Upper lobe of left lung (tissue), 6 donors: ENCODE data around the gene RTN4. TPM values are rescaled to one million over a fixed set of nuclear protein-coding genes. Genes with fewer than 3 reads are reported as not detected.

Experiments
- ATAC-seq, 2 donors: fragments of 200-7000 bp; cut with Tn5 transposase; one replicate each; pipeline ENCODE4 v1.9.1; 2022; ENCODE audit warnings: mild to moderate bottlenecking in 2 of 2, moderate library complexity in 2 of 2; ENCODE audit not compliant: low FRiP score in 2 of 2
- DNase-seq, 2 donors: peaks; one replicate each; pipeline ENCODE4 v3.0.0-alpha.2; 2019 to 2020
- H3K27ac ChIP-seq, 4 donors: fragments of 200-600 bp; sonication (generic); one replicate each; pipeline ENCODE4 v1.5.1; 2016 to 2019
- H3K27me3 ChIP-seq, 4 donors: fragments of 200-600 bp; sonication (generic); one replicate each; pipeline ENCODE4 v1.5.1; 2017 to 2019
- H3K36me3 ChIP-seq, 4 donors: fragments of 200-600 bp; sonication (generic); one replicate each; pipeline ENCODE4 v1.5.1; 2016 to 2019
- H3K4me1 ChIP-seq, 4 donors: fragments of 200-600 bp; sonication (generic); one replicate each; pipeline ENCODE4 v1.5.1; 2018 to 2019
- H3K4me3 ChIP-seq, 4 donors: fragments of 200-600 bp; sonication (generic); one replicate each; pipeline ENCODE4 v1.5.1; 2017 to 2019; ENCODE audit warnings: mild to moderate bottlenecking in 2 of 4, moderate library complexity in 1 of 4
- H3K9me3 ChIP-seq, 4 donors: fragments of 200-600 bp; sonication (generic); one replicate each; pipeline ENCODE4 v1.5.1; 2018 to 2019
- CTCF ChIP-seq, 6 experiments: fragments of 450-650 bp in 4 of 6; fragments of 200-600 bp in 2 of 6; sonication (generic) in 2 of 6; IDR thresholded peaks; one replicate each; pipeline ENCODE4 v1.5.1; 2016 to 2019; ENCODE audit warnings: antibody characterized with exemption in 6 of 6
- EP300 ChIP-seq, 4 donors: sonication (generic); formaldehyde crosslinking; IDR thresholded peaks; one replicate each; pipeline ENCODE4 v1.5.1; 2017; ENCODE audit warnings: antibody characterized with exemption in 4 of 4, control low read depth in 2 of 4
- POLR2A ChIP-seq, 4 donors: fragments of 450-650 bp; IDR thresholded peaks; one replicate each; pipeline ENCODE4 v1.5.1; 2016 to 2017; ENCODE audit warnings: antibody characterized with exemption in 4 of 4, mild to moderate bottlenecking in 2 of 4
- POLR2AphosphoS5 ChIP-seq, 2 donors: sonication (generic); formaldehyde crosslinking; IDR thresholded peaks; one replicate each; pipeline ENCODE4 v1.5.1; 2017; ENCODE audit warnings: antibody characterized with exemption in 2 of 2
- WGBS, 2 donors: methylation state at CpG; one replicate each; pipeline ENCODE4 v1.1.5; 2017 to 2018; 5-methylcytosine and 5-hydroxymethylcytosine counted together
- total RNA-seq, 6 donors: library from RNA; depleted of rRNA in 4 of 6; stranded (reverse); fragments of >200 nt in 4 of 6; gene quantifications; one replicate each; pipeline versions ENCODE4 v1.1.0 to v1.2.1, GENCODE V29; 2016 to 2021
- donor health status: DM: no; HTN: no; CAD: no; lungs with moderate emphysema.
- donor health status: DM: no; HTN: yes; CAD: no; lungs with severe emphysema.

RTN4 gene
- total RNA-seq, 6 donors from 2014 or later: 128 to 345 (median 233) TPM

- ATAC-seq: peak; percentile 66 to 79
- no peaks in the 10 kb centered on the region for H3K27me3 ChIP-seq
- H3K36me3 ChIP-seq: no peaks in the 10 kb centered on the region
- no peaks in the 10 kb centered on the region for H3K9me3 ChIP-seq
- WGBS, 2 donors: 49 to 83% methylated on average over 2 of the region's 2 CpGs
- no peak overlapping the region for H3K4me3 ChIP-seq
- peak overlapping the region; percentile 44 to 72 (median 64) for H3K27ac ChIP-seq
- H3K4me1 ChIP-seq: peaks cover 81 to 96% (median 84%) of the 10 kb centered on the region in 4 donors
- peak in 1 of 2 donors; percentile 83 for DNase-seq
- TF ChIP-seq EP300 (IDR thresholded peaks at IDR 0.05) (no peak), POLR2AphosphoS5 (IDR thresholded peaks at IDR 0.05) (no peak), CTCF (IDR thresholded peaks at IDR 0.05) (no peak), POLR2A (IDR thresholded peaks at IDR 0.05) (no peak)
Observed at GRCh38 chr2:55010915-55011314, 39.3 kb downstream of the RTN4 start.

- Histone ChIP-seq H3K4me1 (peaks cover 73 to 91% (median 77%) of the 10 kb centered on the region in 4 donors), H3K4me3 (peak overlapping the region in 3 of 4 donors; percentile 28 to 50 (median 45)), H3K27ac (peak overlapping the region; percentile 61 to 72 (median 64)), H3K36me3 (no peaks in the 10 kb centered on the region), H3K9me3 (no peaks in the 10 kb centered on the region), H3K27me3 (no peaks in the 10 kb centered on the region)
- peak; percentile 92 to 94 for ATAC-seq
- 3% methylated on average over 4 to 5 of the region's 5 CpGs for WGBS, 2 donors
- DNase-seq: peak in 1 of 2 donors; percentile 88
- TF ChIP-seq POLR2AphosphoS5 (IDR thresholded peaks at IDR 0.05) (peak in 1 of 2 donors; percentile 65), CTCF (IDR thresholded peaks at IDR 0.05) (no peak), POLR2A (IDR thresholded peaks at IDR 0.05) (peak in 2 of 4 donors; percentile 44 to 75)
Observed at GRCh38 chr2:55010149-55010591, 40.1 kb downstream of the RTN4 start.

- Histone ChIP-seq H3K27ac (peak overlapping the region; percentile 61 to 72 (median 64)), H3K4me3 (peak overlapping the region in 3 of 4 donors; percentile 28 to 50 (median 45)), H3K36me3 (no peaks in the 10 kb centered on the region), H3K27me3 (no peaks in the 10 kb centered on the region), H3K9me3 (no peaks in the 10 kb centered on the region), H3K4me1 (peaks cover 67 to 91% (median 71%) of the 10 kb centered on the region in 4 donors)
- ATAC-seq (no peak), DNase-seq (no peak)
- 15 to 18% methylated on average over 7 of the region's 7 CpGs for WGBS, 2 donors
- TF ChIP-seq EP300 (IDR thresholded peaks at IDR 0.05) (no peak), POLR2A (IDR thresholded peaks at IDR 0.05) (no peak), POLR2AphosphoS5 (IDR thresholded peaks at IDR 0.05) (no peak), CTCF (IDR thresholded peaks at IDR 0.05) (no peak)
Observed at GRCh38 chr2:55009277-55010060, 40.8 kb downstream of the RTN4 start.

GRCh38 chr2:55006306-55006705 lies 43.9 kb downstream of the RTN4 start:
- no peaks in the 10 kb centered on the region for H3K36me3 ChIP-seq
- ATAC-seq (no peak), DNase-seq (no peak)
- H3K4me1 ChIP-seq: peaks cover 36 to 70% (median 47%) of the 10 kb centered on the region in 4 donors
- no peak for TF ChIP-seq EP300 (IDR thresholded peaks at IDR 0.05)
- TF ChIP-seq CTCF (IDR thresholded peaks at IDR 0.05): no peak
- TF ChIP-seq POLR2A (IDR thresholded peaks at IDR 0.05): no peak
- no peak for TF ChIP-seq POLR2AphosphoS5 (IDR thresholded peaks at IDR 0.05)
- no peaks in the 10 kb centered on the region for H3K27me3 ChIP-seq
- H3K4me3 ChIP-seq: no peak overlapping the region
- WGBS, 2 donors: 45 to 46% methylated on average over 3 of the region's 3 CpGs
- no peaks in the 10 kb centered on the region for H3K9me3 ChIP-seq
- H3K27ac ChIP-seq: no peak overlapping the region
